Cardiac muscle cell (in vitro differentiated cells and primary cell): ENCODE measurements around the gene SCTR. TPM values are rescaled to one million over a fixed set of nuclear protein-coding genes. Genes with fewer than 3 reads are reported as not detected.

ENCODE experiments used
- DNase-seq, 2 donors: peaks; one replicate each; pipeline versions ENCODE4 v3.0.0 to v3.0.0-alpha.2; 2010 to 2017; ENCODE audit warnings: low read depth in 1 of 2, low spot score in 1 of 2
- H3K27ac ChIP-seq: fragments of 200-600 bp; sonication (generic); 2 replicates; pipeline ENCODE4 v1.5.1; 2016
- H3K27me3 ChIP-seq: fragments of 200-600 bp; sonication (generic); 2 replicates; pipeline ENCODE4 v1.6.0; 2016; ENCODE audit warnings: control low read depth
- H3K36me3 ChIP-seq: fragments of 200-600 bp; sonication (generic); 2 replicates; pipeline ENCODE4 v1.5.1; 2016; ENCODE audit warnings: control low read depth
- H3K4me1 ChIP-seq: fragments of 200-600 bp; sonication (generic); 2 replicates; pipeline ENCODE4 v1.8.1; 2017; ENCODE audit warnings: low read depth, mild to moderate bottlenecking, mixed run types
- H3K4me3 ChIP-seq: fragments of 200-600 bp; sonication (generic); 2 replicates; pipeline ENCODE4 v1.5.1; 2016; ENCODE audit warnings: mild to moderate bottlenecking
- H3K9me3 ChIP-seq: fragments of 200-600 bp; sonication (generic); 2 replicates; pipeline ENCODE4 v1.5.1; 2017; ENCODE audit warnings: low read depth, mild to moderate bottlenecking, control low read depth
- polyA plus RNA-seq: library from polyadenylated mRNA; unstranded; fragments of >200 nt; fragmentation: Nextera tagmentation; extraction: Ambion mirVana; gene quantifications from 2 replicates; pipeline ENCODE4 v1.2.1, GENCODE V29; 2016
- total RNA-seq: library from RNA; depleted of rRNA; stranded (reverse); fragments of >200 nt; gene quantifications from 2 replicates; pipeline ENCODE4 v1.2.3, GENCODE V29; 2016
- TF ChIP-seq, protein P1 (sequence below): IDR thresholded peaks from 2 replicates; pipeline ENCODE4 v1.5.1; 2012; ENCODE audit warnings: low read depth, mild to moderate bottlenecking, low read length

The SCTR gene
- total and polyA plus RNA-seq, 2 experiments from 2014 or later, result 0.09 TPM; not detected in 1

DNA sequence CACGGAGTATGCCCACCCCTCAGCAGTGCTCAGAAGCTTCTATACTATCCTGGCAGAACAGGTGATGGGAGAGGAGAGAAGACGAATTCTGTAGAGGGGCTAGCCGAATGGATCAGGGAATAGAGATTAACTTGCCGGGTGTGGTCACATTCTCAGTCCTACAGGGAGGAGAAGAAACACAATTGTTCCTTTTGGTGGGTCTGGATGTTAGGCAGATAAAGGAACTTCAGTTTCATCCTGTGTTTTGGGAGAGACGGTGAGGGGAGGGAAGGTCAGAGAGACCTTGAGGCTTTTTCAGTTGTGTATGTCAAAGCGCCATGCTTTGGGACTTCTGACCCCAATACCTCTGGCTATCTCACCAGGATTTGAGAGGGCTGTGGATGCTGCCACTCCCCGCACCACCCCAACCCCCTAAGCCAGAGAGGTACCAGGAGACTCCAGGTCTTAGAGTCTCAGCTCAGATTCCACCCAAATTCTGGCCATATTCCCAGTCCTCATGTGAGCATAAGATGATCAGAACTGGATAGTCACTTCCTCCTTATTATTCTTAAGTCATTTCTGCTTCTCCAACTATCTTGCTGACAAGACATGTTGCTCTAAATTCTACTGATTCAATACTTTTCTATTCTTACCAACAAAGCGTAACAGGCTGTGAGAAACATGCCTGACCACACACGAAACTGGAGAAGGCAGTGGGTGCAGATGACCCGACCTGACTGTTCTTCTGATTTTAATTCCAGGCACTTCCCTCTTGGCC lies 94.9 kb downstream of the SCTR start:
- Histone ChIP-seq H3K36me3 (no peaks in the 10 kb centered on the region), H3K4me3 (no peak overlapping the region), H3K9me3 (no peaks in the 10 kb centered on the region), H3K4me1 (peaks cover 25% of the 10 kb centered on the region), H3K27me3 (no peaks in the 10 kb centered on the region), H3K27ac (peak overlapping the region; percentile 72)
- TF ChIP-seq, protein P1, sequence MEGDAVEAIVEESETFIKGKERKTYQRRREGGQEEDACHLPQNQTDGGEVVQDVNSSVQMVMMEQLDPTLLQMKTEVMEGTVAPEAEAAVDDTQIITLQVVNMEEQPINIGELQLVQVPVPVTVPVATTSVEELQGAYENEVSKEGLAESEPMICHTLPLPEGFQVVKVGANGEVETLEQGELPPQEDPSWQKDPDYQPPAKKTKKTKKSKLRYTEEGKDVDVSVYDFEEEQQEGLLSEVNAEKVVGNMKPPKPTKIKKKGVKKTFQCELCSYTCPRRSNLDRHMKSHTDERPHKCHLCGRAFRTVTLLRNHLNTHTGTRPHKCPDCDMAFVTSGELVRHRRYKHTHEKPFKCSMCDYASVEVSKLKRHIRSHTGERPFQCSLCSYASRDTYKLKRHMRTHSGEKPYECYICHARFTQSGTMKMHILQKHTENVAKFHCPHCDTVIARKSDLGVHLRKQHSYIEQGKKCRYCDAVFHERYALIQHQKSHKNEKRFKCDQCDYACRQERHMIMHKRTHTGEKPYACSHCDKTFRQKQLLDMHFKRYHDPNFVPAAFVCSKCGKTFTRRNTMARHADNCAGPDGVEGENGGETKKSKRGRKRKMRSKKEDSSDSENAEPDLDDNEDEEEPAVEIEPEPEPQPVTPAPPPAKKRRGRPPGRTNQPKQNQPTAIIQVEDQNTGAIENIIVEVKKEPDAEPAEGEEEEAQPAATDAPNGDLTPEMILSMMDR, result no peak
- peak in 1 of 2 donors; percentile 58 for DNase-seq

DNA sequence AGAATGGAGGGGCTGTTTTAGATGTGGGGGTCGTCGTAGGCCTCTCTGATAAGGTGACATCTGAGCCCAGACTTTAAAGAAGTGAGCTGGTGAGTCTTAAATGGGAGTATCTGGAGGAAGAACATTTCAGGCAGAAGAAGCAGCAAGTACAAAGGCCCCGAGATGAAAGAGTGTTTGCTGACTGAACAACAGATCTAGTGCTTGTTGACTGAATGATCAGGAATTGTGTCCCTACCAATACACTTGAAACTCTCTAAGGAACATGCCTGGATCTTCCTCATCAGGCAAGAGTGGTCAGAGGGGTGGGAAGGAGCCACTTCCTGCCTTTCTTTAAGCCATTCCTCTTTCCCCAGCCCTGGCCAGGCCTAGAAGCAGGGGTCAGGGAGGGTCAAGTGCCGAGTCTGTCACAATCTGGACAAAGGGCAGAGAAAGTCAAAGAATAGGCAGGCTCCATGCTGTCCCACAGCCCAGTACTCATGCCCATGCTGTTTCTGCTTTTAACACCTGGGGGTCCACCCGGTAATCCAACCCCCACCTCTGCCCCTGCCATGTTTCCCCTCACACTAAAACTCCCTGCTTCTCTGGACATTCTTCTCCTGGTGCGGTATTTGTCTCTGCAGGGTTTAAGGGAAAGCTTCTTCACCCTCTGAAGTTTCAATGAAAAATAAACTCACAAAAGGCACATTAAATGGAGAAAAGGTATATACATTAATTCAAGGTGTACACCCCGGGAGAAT lies 95.6 kb downstream of the SCTR start:
- no peaks in the 10 kb centered on the region for H3K9me3 ChIP-seq
- H3K27me3 ChIP-seq, result no peaks in the 10 kb centered on the region
- H3K27ac ChIP-seq, result peak overlapping the region; percentile 72
- DNase-seq, result peak in 1 of 2 donors; percentile 68
- TF ChIP-seq, protein P1, result no peak
- no peaks in the 10 kb centered on the region for H3K36me3 ChIP-seq
- no peak overlapping the region for H3K4me3 ChIP-seq
- peaks cover 25% of the 10 kb centered on the region for H3K4me1 ChIP-seq

DNA sequence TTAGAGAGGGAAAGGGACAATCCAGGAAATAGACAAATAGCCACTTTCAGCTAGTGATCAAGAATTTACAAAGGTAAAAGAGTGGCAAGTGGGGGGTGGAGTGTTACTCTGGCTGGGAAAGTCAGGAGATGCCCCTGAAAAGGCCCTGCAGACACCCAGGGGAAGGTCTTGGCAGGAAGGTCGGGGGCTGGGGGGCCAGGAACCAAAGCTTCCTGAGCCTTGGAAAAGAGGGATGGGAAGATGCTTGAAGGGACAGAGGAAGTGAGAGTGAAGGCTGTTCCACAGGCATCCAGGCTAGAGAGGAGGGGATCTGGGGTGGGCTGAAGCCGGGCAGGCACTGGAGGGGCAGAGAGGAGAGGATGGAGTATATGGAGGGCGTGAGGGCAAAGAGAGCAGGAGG lies 96.5 kb downstream of the SCTR start:
- Histone ChIP-seq H3K27ac (no peak overlapping the region), H3K27me3 (no peaks in the 10 kb centered on the region), H3K4me1 (peaks cover 25% of the 10 kb centered on the region), H3K9me3 (no peaks in the 10 kb centered on the region), H3K4me3 (no peak overlapping the region), H3K36me3 (no peaks in the 10 kb centered on the region)
- DNase-seq, result no peak
- TF ChIP-seq, protein P1, result no peak

DNA sequence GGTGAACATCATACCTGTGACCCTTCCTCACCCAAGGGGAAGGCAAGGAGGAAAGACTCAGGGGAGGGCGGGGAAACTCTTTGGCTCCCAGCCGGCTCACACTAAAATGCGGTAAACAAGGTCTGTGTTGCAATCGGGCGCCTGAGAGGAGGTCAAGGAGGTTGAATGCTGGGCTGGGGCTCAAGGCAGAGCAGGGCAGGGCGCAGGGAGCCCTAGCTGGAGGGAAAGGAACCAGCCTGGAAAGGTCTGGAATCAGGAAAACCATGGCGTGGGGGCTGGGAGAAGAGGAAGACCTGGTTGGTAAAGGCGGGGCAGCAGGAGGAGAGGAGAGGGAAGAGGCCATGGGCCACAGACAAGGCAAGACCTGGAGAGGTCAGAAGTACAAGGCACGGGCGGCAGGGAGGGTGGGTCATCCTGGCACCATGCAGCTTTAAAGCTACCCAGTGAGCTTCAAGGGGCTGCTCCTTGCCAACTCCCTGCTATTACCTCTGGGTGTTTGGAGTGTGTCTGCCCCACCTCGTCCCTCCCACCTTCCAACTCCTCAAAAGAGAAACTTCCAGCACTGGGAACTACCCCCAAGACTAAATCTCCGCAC lies 97.4 kb downstream of the SCTR start:
- Histone ChIP-seq H3K27ac (no peak overlapping the region), H3K9me3 (no peaks in the 10 kb centered on the region), H3K4me3 (no peak overlapping the region), H3K27me3 (no peaks in the 10 kb centered on the region), H3K4me1 (peaks cover 25% of the 10 kb centered on the region), H3K36me3 (no peaks in the 10 kb centered on the region)
- TF ChIP-seq, protein P1, result no peak
- peak in 1 of 2 donors; percentile 69 for DNase-seq

DNA sequence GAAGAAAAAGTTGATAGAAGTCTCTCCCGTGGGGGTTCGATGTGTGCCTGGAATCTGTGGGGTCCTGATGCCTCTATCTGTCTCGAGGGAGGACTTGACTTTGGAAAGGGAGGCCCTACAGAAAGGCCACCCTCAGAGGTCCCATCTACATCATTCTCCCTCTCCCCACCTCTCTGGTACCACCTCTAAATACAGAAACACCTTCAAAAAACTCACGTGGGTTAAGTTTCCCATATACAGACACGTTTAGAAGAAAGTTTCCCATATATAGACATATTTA lies 97.9 kb downstream of the SCTR start:
- Histone ChIP-seq H3K9me3 (no peaks in the 10 kb centered on the region), H3K4me1 (peaks cover 25% of the 10 kb centered on the region), H3K27me3 (no peaks in the 10 kb centered on the region), H3K36me3 (no peaks in the 10 kb centered on the region), H3K27ac (no peak overlapping the region), H3K4me3 (no peak overlapping the region)
- TF ChIP-seq, protein P1, result no peak
- DNase-seq, result no peak
